GM12892 (cell line): ENCODE measurements around the gene SLC25A13.
"Not testable (repeated sequence)": the region's sequence is repeated elsewhere in the genome, so short reads cannot be mapped to it uniquely, and the experiment has no call there.

Source experiments
- DNase-seq: peaks from one replicate; pipeline ENCODE4 v3.0.0; 2011; ENCODE audit not compliant: insufficient read length
- FAIRE-seq: peaks from 2 replicates; lab custom pipeline; 2011; peaks lifted over from hg19 to GRCh38; lab: Jason Lieb, UNC
- POLR2A ChIP-seq: IDR thresholded peaks from 2 replicates; pipeline ENCODE4 v1.6.1; 2011; ENCODE audit warnings: low read depth, low read length, control low read depth
- POLR2AphosphoS5 ChIP-seq: IDR thresholded peaks from 2 replicates; pipeline ENCODE4 v1.6.1; 2011; ENCODE audit warnings: low read depth, low read length, control low read depth
- TAF1 ChIP-seq: IDR thresholded peaks from 2 replicates; pipeline ENCODE4 v1.6.1; 2011; ENCODE audit warnings: low read depth, mild to moderate bottlenecking, control low read depth, low read length, borderline replicate concordance

The SLC25A13 gene

GRCh38 chr7:96344236-96344635 lies 22.3 kb upstream of the SLC25A13 start:
- no peak for DNase-seq
- no peak for FAIRE-seq
- TF ChIP-seq POLR2A (no peak), POLR2AphosphoS5 (no peak), TAF1 (no peak)

- DNase-seq = no peak
- FAIRE-seq = no peak
- TF ChIP-seq POLR2AphosphoS5 (no peak), POLR2A (no peak), TAF1 (no peak)
Observed at GRCh38 chr7:96342049-96342448, 20.2 kb upstream of the SLC25A13 start.

- no peak for DNase-seq
- no peak for FAIRE-seq
- TF ChIP-seq POLR2AphosphoS5 = no peak
- TF ChIP-seq POLR2A = no peak
Observed at GRCh38 chr7:96337519-96337918, 15.6 kb upstream of the SLC25A13 start.

- TF ChIP-seq POLR2AphosphoS5 (no peak), TAF1 (no peak), POLR2A (no peak)
- DNase-seq = no peak
- FAIRE-seq = no peak
Observed at GRCh38 chr7:96332325-96332724, 10.4 kb upstream of the SLC25A13 start.

GRCh38 chr7:96331775-96332174 lies 9.9 kb upstream of the SLC25A13 start:
- DNase-seq (no peak), FAIRE-seq (no peak)
- TF ChIP-seq TAF1 = no peak
- TF ChIP-seq POLR2AphosphoS5 = no peak
- TF ChIP-seq POLR2A = no peak

- no peak for TF ChIP-seq POLR2AphosphoS5
- no peak for TF ChIP-seq TAF1
- DNase-seq (no peak), FAIRE-seq (no peak)
Observed at GRCh38 chr7:96331233-96331632, 9.3 kb upstream of the SLC25A13 start.

GRCh38 chr7:96330193-96330592 lies 8.3 kb upstream of the SLC25A13 start:
- no peak for FAIRE-seq
- no peak for TF ChIP-seq TAF1
- TF ChIP-seq POLR2A = no peak
- TF ChIP-seq POLR2AphosphoS5 = no peak
- DNase-seq = no peak

GRCh38 chr7:96329241-96329640 lies 7.3 kb upstream of the SLC25A13 start:
- no peak for TF ChIP-seq TAF1
- TF ChIP-seq POLR2A = no peak
- TF ChIP-seq POLR2AphosphoS5 = no peak
- FAIRE-seq = peak; percentile 9
- DNase-seq = no peak

GRCh38 chr7:96328016-96328415 lies 6.1 kb upstream of the SLC25A13 start:
- FAIRE-seq = no peak
- no peak for TF ChIP-seq POLR2A
- no peak for TF ChIP-seq TAF1
- no peak for DNase-seq

GRCh38 chr7:96327429-96327828 lies 5.5 kb upstream of the SLC25A13 start:
- FAIRE-seq (peak; percentile 56), DNase-seq (no peak)

GRCh38 chr7:96326752-96327151 lies 4.9 kb upstream of the SLC25A13 start:
- not testable (repeated sequence) for FAIRE-seq, DNase-seq

More at GRCh38 chr7:96327429-96327828, 5.5 kb upstream of the SLC25A13 start:
- TF ChIP-seq POLR2A (no peak), TAF1 (no peak), POLR2AphosphoS5 (no peak)

GRCh38 chr7:96322847-96323461 lies 1.1 kb upstream of the SLC25A13 start:
- no peak for FAIRE-seq
- no peak for TF ChIP-seq TAF1
- no peak for DNase-seq

- FAIRE-seq (no peak), DNase-seq (no peak)
- TF ChIP-seq POLR2AphosphoS5 = no peak
- no peak for TF ChIP-seq TAF1
- TF ChIP-seq POLR2A = no peak
Observed at GRCh38 chr7:96322373-96322695, 436 bp upstream of the SLC25A13 start.
